ENCODE measurements around the gene SCML2.
"Not testable (repeated sequence)": the region's sequence is repeated elsewhere in the genome, so short reads cannot be mapped to it uniquely, and the experiment has no call there.

The SCML2 gene

DNA sequence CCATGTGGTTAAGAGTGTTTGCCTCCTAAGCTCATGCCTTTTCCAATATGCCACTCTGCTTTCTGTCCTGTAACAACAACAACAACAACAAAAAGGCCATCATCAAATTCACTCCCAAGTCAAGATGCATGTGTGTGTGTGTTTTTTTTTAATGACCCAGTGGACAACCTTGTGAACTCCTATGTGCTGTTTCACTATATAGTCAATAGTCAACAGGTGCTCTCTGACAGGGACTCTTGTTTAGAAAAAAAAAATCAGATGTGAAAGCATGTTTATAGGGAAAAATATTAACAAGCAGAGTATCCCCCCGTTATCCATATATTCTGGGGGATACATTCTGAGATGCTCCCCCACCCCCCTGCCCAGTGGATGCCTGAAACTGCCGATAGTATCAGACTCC lies 83.2 kb downstream of the SCML2 start:
- no peak for DNase-seq

DNA sequence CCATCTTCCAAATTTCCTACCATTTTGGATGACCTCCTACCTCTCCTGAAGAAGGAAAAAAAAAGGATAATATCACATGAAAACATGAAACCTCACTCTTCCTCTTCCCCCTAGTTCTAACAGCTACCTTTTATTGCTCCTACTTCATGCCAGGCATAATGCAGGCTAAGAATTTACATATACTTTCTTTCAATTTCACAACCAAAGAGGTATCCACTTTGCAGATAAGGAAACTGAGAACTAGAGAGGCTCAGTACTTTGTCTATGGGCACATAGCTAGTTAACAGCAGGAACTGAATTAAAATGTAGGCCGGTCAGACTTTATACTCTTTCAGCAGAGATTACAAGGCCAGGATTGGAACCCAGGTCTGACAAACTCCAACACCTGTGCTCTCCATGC lies 99.4 kb downstream of the SCML2 start:
- no peak for DNase-seq

DNA sequence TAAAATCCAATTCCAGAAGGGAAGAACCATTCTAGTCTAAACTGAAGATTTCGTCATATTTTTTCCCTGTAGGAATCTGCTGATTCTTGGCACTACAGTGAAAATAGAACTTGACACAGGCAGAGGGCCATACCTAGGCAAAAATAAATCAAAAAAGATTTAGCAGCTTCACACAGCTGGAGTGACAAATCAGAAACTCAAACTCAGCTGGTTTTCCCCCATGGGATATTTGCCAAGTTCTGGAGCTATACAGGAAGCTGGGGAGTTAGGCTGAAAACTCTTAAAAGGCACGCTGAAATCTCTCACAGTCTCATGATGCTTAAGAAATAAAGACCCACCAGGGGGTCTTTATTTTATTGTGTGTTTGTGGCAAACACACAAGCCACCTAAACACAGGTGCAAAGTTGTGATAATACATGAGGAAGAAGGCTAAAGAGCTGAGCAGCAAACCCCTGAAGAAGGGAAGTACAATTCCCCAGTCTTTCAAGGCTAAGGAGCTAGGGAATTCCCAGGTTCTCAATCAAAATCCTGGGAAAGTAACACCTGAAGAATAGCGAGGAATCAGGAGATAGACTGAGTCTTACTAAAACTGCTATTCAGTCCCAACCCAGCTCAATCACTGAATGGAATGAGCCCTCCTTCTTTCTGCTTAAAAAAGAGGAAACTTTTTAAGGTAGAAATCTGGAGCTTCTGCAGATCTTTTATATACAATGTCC lies 101.7 kb downstream of the SCML2 start:
- DNase-seq, result no peak

DNA sequence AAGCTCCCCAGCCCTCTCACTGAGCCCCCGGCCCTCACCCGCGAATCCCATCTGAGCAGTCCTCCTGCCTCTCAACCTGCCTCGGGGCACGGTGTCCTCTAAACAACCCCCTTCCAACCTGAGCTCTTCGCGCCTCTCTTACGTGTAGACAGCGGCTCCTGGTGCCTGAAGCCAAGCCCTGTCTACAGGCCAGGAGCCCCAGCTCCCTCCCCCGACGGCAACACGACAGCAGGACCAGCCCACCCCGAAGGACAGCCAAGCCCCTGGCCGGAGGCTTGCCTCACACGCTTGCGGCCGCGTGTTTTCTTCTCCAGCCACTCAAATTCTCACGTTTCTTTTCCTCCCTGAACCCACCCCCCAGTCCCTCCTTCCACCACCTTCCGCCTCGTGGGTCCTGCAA lies 124.8 kb downstream of the SCML2 start:
- not testable (repeated sequence) for DNase-seq

DNA sequence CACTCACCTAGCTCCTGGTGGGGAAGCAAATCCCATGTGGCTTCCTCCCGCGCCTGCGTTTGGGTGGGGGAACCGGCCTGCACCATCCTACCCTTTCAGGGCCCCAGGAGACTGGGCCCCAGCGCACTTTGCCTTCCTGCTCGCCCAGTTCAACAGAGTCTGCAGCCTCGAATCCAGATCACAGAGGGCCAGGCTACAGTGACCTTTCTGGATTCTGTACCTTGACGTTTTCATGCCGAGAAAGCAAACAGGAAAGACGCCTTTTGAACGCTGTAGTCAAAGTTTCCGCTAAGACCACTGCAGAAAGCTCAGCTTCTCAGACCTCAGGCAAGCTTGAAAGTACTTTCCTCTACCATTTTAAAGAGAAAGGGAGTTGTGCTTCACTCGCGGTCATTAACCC lies 126.4 kb downstream of the SCML2 start:
- DNase-seq, result no peak

DNA sequence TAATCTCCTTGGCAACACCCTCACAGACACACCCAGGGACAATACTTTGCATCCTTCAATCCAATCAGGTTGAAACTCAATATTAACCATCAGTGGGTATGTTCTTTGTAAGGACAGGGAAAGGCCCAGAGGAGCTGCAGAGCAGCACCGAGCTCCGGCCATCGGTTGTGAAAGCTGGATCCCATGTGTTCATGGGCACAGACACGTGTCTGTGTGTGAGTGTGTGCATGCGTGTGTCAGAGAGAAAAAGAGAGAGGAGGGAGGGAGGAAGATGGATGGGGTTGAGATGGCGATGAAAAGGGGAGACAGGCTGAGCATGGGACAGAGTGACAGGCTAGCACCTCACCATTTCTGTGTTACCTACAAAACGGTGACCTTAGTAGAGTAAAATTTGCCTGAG lies 127.0 kb downstream of the SCML2 start:
- no peak for DNase-seq

DNA sequence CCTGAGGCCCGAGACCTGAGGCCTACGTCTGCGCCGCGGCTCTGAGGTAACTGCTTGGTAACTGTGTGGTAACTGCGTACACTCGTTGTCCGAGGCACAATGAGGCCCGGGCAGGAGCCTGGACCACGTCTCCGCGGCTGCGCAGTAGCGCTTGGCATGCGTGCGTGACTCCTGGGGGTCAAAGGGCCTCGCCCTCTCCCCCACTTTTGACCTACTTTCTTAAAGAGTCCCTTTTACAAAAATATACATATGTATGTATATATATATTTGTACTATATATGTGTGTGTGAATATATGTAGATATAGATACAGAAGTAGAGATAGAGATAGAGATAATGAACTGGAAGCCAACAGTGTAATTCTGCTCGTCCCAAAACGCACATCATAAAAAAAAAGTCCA lies 133.7 kb downstream of the SCML2 start, which contains the start of gene BEND2:
BEND2 (minus strand) TSS at position 101 of the 400 bp plus-strand sequence. CDS start 136 bp downstream, outside the sequence.
- DNase-seq, result no peak

DNA sequence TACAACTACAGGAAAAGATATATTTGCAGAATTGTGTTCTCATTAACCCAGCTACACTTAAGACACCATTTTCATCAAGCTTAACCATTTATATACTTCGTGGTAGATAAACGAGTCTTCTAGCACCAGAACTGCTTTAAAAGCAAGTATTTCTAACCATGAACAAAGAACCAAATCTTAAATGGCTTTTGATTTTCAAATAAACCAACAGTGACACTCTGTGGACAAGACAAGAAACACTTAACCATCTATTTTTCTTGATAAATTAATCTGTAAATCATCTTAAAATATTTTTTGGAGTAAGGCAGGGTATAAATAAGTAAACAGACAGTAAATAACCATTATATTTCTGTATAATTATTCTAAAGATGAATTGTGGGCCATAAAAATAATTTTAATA lies 144.0 kb downstream of the SCML2 start:
- no peak for DNase-seq

DNA sequence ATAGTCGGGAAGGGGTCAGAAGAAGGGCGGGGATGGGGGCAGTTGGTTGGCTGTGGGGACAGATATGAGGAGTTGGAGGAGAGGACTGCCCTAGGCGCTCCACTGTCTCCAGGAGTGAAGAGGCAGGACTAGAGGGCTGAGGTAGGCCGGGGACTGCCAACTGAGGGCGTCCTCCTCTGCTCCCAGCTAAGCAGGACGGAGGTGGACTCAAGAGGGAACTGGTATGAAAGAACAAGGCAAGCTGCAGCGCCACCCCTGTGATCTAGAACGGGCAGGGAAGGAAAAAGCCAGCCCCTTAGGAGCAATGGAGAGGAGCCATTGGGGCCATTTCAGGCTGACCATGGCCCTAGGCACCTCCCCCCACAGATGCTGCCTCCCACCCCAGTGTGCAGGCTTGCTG lies 147.8 kb downstream of the SCML2 start:
- DNase-seq, result no peak

DNA sequence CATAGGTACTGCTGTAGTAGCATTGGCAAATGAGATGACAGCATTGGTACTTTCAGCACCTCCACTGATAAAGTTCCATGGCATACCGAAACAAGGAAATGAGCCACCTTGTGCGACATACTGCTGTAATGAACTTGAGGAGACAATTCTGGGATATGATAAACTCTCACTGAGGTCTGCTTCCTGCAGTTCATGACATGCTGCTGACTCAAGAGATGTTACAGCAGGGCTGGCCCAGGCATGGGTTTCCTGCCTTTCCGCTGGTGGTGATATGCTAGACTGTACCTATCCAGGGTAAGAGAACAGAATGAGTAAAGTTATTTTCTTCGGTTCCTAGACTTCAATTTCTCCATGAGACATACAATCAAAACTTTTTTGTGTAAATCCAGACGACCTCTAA lies 150.9 kb downstream of the SCML2 start:
- no peak for DNase-seq

DNA sequence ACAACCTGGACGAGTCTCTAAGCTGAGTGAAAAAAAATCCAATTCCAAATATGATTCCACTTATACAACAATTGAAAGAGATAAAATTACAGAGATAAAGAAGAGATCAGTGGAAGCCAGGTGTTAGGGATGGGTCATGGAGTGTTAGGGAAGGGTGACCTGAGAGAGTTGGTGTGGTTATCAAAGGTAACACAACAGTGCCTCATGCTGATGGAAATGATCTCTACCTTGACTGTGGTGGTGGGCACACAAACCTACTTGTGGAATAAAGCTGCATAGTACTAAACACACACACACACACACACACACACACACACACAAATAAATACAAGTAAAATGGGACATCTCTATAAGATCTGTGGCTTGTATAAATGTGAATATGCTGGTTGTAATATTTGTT lies 159.8 kb downstream of the SCML2 start:
- DNase-seq, result no peak

All from activated CD4-positive, alpha-beta T cell treated with anti-CD3 and anti-CD28 coated beads, Interleukin-10, Interleukin-2, amounts not matched to agents 100 ng/mL and 50 ng/mL, durations not matched to agents 16 hours and 8 hours (primary cell).